Measurements from ENCODE around the gene SIAH2. TPM values are rescaled to one million over a fixed set of nuclear protein-coding genes. Genes with fewer than 3 reads are reported as not detected.

SIAH2 gene
- total RNA-seq, 2 experiments from 2014 or later, result 73.7 to 76.1 TPM

GRCh38 chr3:150778793-150779401, 15.9 kb upstream of the SIAH2 start:
- H3K36me3 Mint-ChIP-seq (ENCODE audit: low read depth), result no peaks in the 10 kb centered on the region
- ChIA-PET CTCF (no interaction called here), POLR2A (no interaction called here)
- TF ChIP-seq CTCF (IDR thresholded peaks at IDR 0.05), result no peak
- Histone ChIP-seq H3K4me3 (ENCODE audit: low read length) (no peak overlapping the region), H3K27me3 (ENCODE audit: control insufficient read depth in 1 of 2, insufficient read depth in 2 of 2, low read length in 2 of 2) (no peaks in the 10 kb centered on the region), H3K4me1 (ENCODE audit: insufficient read depth, low read length) (no peaks in the 10 kb centered on the region), H3K9me3 (ENCODE audit: control insufficient read depth in 1 of 2, insufficient read depth in 1 of 2, low read length in 2 of 2) (peaks cover 0 to 6% of the 10 kb centered on the region in 2 experiments), H3K36me3 (ENCODE audit: insufficient read depth, low read length) (no peaks in the 10 kb centered on the region), H3K27ac (ENCODE audit: low read depth in 1 of 2, low read length in 2 of 2) (no peak overlapping the region)
- no peaks in the 10 kb centered on the region for H3K9me3 Mint-ChIP-seq
- no peak overlapping the region for H3K27ac Mint-ChIP-seq
- H3K4me1 Mint-ChIP-seq (ENCODE audit: low read depth), result no peaks in the 10 kb centered on the region
- ATAC-seq (ENCODE audit: poor library complexity) (no peak), DNase-seq (no peak)
- no peak overlapping the region for H3K4me3 Mint-ChIP-seq
- no peaks in the 10 kb centered on the region for H3K27me3 Mint-ChIP-seq
- intact Hi-C loops (cut with DNase I, micrococcal nuclease), result no loop called here

DNA sequence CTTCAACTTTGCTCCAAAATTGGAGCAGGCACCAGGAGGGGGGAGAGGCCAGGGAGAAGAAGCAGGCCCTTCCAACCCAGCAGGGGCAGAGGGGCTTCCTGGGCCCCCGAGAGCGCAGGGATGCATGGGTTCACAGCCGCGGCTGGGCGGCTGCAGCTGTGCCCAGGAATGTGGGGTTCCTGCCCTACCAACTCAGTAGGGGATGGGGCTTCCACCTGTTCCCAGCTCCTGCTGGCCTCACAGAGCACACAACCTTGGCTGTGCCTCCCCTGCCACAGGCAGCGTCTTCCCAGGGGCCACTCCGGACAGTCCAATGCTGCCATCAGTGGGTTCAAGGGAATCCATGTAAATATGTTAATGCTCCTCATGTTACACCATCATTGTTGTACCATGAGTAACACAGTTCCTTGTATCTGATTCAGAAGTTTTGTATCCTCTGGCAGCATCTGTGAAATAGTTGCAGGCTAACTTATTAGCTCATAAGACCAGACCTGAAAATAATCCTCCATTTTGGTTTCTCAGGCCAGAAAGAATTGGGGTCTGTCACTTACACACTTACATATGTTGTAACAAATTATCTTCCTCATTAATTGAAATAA, 12.1 kb upstream of the SIAH2 start:
- no peak overlapping the region for H3K4me3 ChIP-seq (ENCODE audit: low read length)
- H3K4me1 Mint-ChIP-seq (ENCODE audit: low read depth), result no peaks in the 10 kb centered on the region
- H3K9me3 ChIP-seq (ENCODE audit: control insufficient read depth in 1 of 2, insufficient read depth in 1 of 2, low read length in 2 of 2), result peaks cover 0 to 6% of the 10 kb centered on the region in 2 experiments
- no peak overlapping the region for H3K4me3 Mint-ChIP-seq
- no peaks in the 10 kb centered on the region for H3K36me3 Mint-ChIP-seq (ENCODE audit: low read depth)
- H3K9me3 Mint-ChIP-seq, result no peaks in the 10 kb centered on the region
- POLR2A ChIA-PET, result interaction anchor here (3.0 kb wide), 1 partner anchor 12 kb away, joined by 21 read pairs; the partner anchor contains the start of gene SIAH2
- CTCF ChIA-PET, result interaction anchor here (1.0 kb wide), 1 partner anchor 12 kb away, joined by 3 read pairs; no protein-coding TSS in a partner anchor
- DNase-seq (no peak), ATAC-seq (ENCODE audit: poor library complexity) (no peak)
- TF ChIP-seq CTCF (IDR thresholded peaks at IDR 0.05), result no peak
- H3K27me3 Mint-ChIP-seq, result no peaks in the 10 kb centered on the region
- intact Hi-C loops (cut with DNase I, micrococcal nuclease), result no loop called here
- H3K27me3 ChIP-seq (ENCODE audit: control insufficient read depth in 1 of 2, insufficient read depth in 2 of 2, low read length in 2 of 2), result no peaks in the 10 kb centered on the region
- no peak overlapping the region for H3K27ac ChIP-seq (ENCODE audit: low read depth in 1 of 2, low read length in 2 of 2)
- no peaks in the 10 kb centered on the region for H3K36me3 ChIP-seq (ENCODE audit: insufficient read depth, low read length)
- H3K27ac Mint-ChIP-seq, result no peak overlapping the region
- no peaks in the 10 kb centered on the region for H3K4me1 ChIP-seq (ENCODE audit: insufficient read depth, low read length)

- Histone ChIP-seq H3K9me3 (ENCODE audit: control insufficient read depth in 1 of 2, insufficient read depth in 1 of 2, low read length in 2 of 2) (peaks cover 0 to 2% of the 10 kb centered on the region in 2 experiments), H3K36me3 (ENCODE audit: insufficient read depth, low read length) (no peaks in the 10 kb centered on the region), H3K27me3 (ENCODE audit: control insufficient read depth in 1 of 2, insufficient read depth in 2 of 2, low read length in 2 of 2) (no peaks in the 10 kb centered on the region), H3K4me3 (ENCODE audit: low read length) (no peak overlapping the region), H3K4me1 (ENCODE audit: insufficient read depth, low read length) (no peaks in the 10 kb centered on the region), H3K27ac (ENCODE audit: low read depth in 1 of 2, low read length in 2 of 2) (no peak overlapping the region)
- DNase-seq (no peak), ATAC-seq (ENCODE audit: poor library complexity) (no peak)
- H3K36me3 Mint-ChIP-seq (ENCODE audit: low read depth), result no peaks in the 10 kb centered on the region
- no peaks in the 10 kb centered on the region for H3K27me3 Mint-ChIP-seq
- POLR2A ChIA-PET, result interaction anchor here (1.0 to 1.2 kb wide), 2 partner anchors 9 to 10 kb away, joined by 3 to 4 read pairs; no protein-coding TSS in a partner anchor
- intact Hi-C loops (cut with DNase I, micrococcal nuclease), result no loop called here
- H3K4me3 Mint-ChIP-seq, result no peak overlapping the region
- CTCF ChIA-PET, result no interaction called here
- TF ChIP-seq CTCF (IDR thresholded peaks at IDR 0.05), result no peak
- no peak overlapping the region for H3K27ac Mint-ChIP-seq
- no peaks in the 10 kb centered on the region for H3K4me1 Mint-ChIP-seq (ENCODE audit: low read depth)
- H3K9me3 Mint-ChIP-seq, result no peaks in the 10 kb centered on the region
These were observed 10.7 kb upstream of the SIAH2 start for GRCh38 chr3:150773616-150774192.

Measured in CD4-positive, alpha-beta T cell (primary cell).